IMR-90 (cell line): Measurements from ENCODE around the gene CFAP299. TPM values are rescaled to one million over a fixed set of nuclear protein-coding genes. Genes with fewer than 3 reads are reported as not detected.

Source experiments
- ATAC-seq: fragments of 200-7000 bp; cut with Tn5 transposase; 2 replicates; pipeline ENCODE4 v1.9.1; 2020; ENCODE audit warnings: low read depth, mild to moderate bottlenecking, moderate library complexity
- BruUV-seq: library from RNA; stranded (reverse); fragments of 400-500 nt; replicated peaks from 2 replicates; lab custom pipeline; 2021; lab: Mats Ljungman, UMichigan
- CTCF ChIA-PET: fragments of 300-600 bp; formaldehyde crosslinking; extraction: SDS; loops from one replicate; lab custom pipeline; 2021; ENCODE audit warnings: antibody characterized with exemption; lab: Yijun Ruan, JAX
- POLR2A ChIA-PET: fragments of 300-600 bp; sonication (Branson Sonifier 250); formaldehyde crosslinking; loops from one replicate; lab custom pipeline; 2022; ENCODE audit warnings: antibody characterized with exemption; ENCODE audit not compliant: unreplicated experiment; lab: Charles Lee
- DNase-seq: peaks from one replicate; pipeline ENCODE4 v3.0.0; 2013
- H2AFZ ChIP-seq: replicated peaks from 2 replicates; pipeline ENCODE3; 2013; ENCODE audit warnings: low read length, mild to moderate bottlenecking; ENCODE audit not compliant: poor library complexity
- H2AK5ac ChIP-seq: 2 replicates; pipeline ENCODE4 v1.6.1; 2013; ENCODE audit warnings: low read depth, low read length, inconsistent platforms
- H2AK9ac ChIP-seq: replicated peaks from 2 replicates; pipeline ENCODE3; 2013; ENCODE audit warnings: mild to moderate bottlenecking, low read depth, low read length, moderate library complexity; ENCODE audit not compliant: poor library complexity
- H2BK120ac ChIP-seq: 2 replicates; pipeline ENCODE4 v1.6.1; 2013; ENCODE audit warnings: low read depth, low read length, inconsistent platforms
- H2BK15ac ChIP-seq: 3 replicates; pipeline ENCODE4 v1.6.1; 2013; ENCODE audit warnings: low read depth, low read length, inconsistent platforms
- H2BK20ac ChIP-seq: 2 replicates; pipeline ENCODE4 v1.6.1; 2013; ENCODE audit warnings: low read depth, mild to moderate bottlenecking, inconsistent platforms, low read length, moderate library complexity
- H2BK5ac ChIP-seq: 2 replicates; pipeline ENCODE4 v1.6.1; 2013; ENCODE audit warnings: mild to moderate bottlenecking, low read depth, low read length, inconsistent platforms; ENCODE audit not compliant: poor library complexity, severe bottlenecking
- H3K14ac ChIP-seq: replicated peaks from 2 replicates; pipeline ENCODE4 v1.6.1; 2013; ENCODE audit warnings: low read depth, low read length, inconsistent platforms
- H3K18ac ChIP-seq: 2 replicates; pipeline ENCODE4 v1.6.1; 2013; ENCODE audit warnings: low read depth, low read length, control low read depth
- H3K23ac ChIP-seq: 2 replicates; pipeline ENCODE4 v1.6.1; 2013; ENCODE audit warnings: low read depth, low read length, inconsistent platforms
- H3K27ac ChIP-seq: 2 replicates; pipeline ENCODE4 v1.5.1; 2013; ENCODE audit warnings: mild to moderate bottlenecking, control low read depth, low read length; ENCODE audit not compliant: insufficient read depth
- H3K27me3 ChIP-seq: 2 replicates; pipeline ENCODE4 v1.6.1; 2013; ENCODE audit warnings: low read length; ENCODE audit not compliant: control insufficient read depth, insufficient read depth
- H3K36me3 ChIP-seq: 2 replicates; pipeline ENCODE4 v1.6.1; 2013; ENCODE audit warnings: low read length, mixed read lengths; ENCODE audit not compliant: control insufficient read depth, insufficient read depth
- H3K4ac ChIP-seq: 2 replicates; pipeline ENCODE4 v1.6.1; 2013; ENCODE audit warnings: low read depth, low read length, inconsistent platforms
- H3K4me1 ChIP-seq: 2 replicates; pipeline ENCODE4 v1.6.1; 2013; ENCODE audit warnings: low read length, mixed read lengths; ENCODE audit not compliant: control insufficient read depth, insufficient read depth
- H3K4me2 ChIP-seq: 2 replicates; pipeline ENCODE4 v1.6.1; 2013; ENCODE audit warnings: low read depth, mild to moderate bottlenecking, control low read depth, low read length, moderate library complexity
- H3K4me3 ChIP-seq: 2 replicates; pipeline ENCODE4 v1.5.1; 2013; ENCODE audit warnings: low read depth, mild to moderate bottlenecking, control low read depth, low read length, moderate library complexity; ENCODE audit not compliant: insufficient read depth
- H3K56ac ChIP-seq: 2 replicates; pipeline ENCODE4 v1.6.1; 2013; ENCODE audit warnings: low read length, inconsistent platforms; ENCODE audit not compliant: insufficient read depth; ENCODE audit errors: extremely low read depth
- H3K79me1 ChIP-seq, 2 experiments: 2 replicates each; pipeline ENCODE4 v1.6.1; 2013; ENCODE audit warnings: low read length in 2 of 2, inconsistent platforms in 1 of 2, low read depth in 1 of 2
- H3K9ac ChIP-seq: 2 replicates; pipeline ENCODE4 v1.6.1; 2013; ENCODE audit warnings: low read depth, low read length, control low read depth
- H3K9me1 ChIP-seq: 2 replicates; pipeline ENCODE4 v1.6.1; 2013; ENCODE audit warnings: low read length, inconsistent platforms; ENCODE audit not compliant: insufficient read depth
- H3K9me3 ChIP-seq: 2 replicates; pipeline ENCODE4 v1.6.1; 2013; ENCODE audit warnings: low read length; ENCODE audit not compliant: control insufficient read depth, insufficient read depth
- H4K20me1 ChIP-seq: 2 replicates; pipeline ENCODE4 v1.6.1; 2013; ENCODE audit warnings: low read length, inconsistent platforms; ENCODE audit not compliant: insufficient read depth
- H4K5ac ChIP-seq: 2 replicates; pipeline ENCODE4 v1.6.1; 2013; ENCODE audit warnings: mild to moderate bottlenecking, low read depth, low read length, control low read depth
- H4K8ac ChIP-seq, 2 experiments: 2 replicates each; pipeline ENCODE4 v1.6.1; 2013; ENCODE audit warnings: low read depth in 2 of 2, low read length in 2 of 2, control low read depth in 1 of 2, inconsistent platforms in 1 of 2
- H4K91ac ChIP-seq: 2 replicates; pipeline ENCODE4 v1.6.1; 2013; ENCODE audit warnings: low read depth, low read length, inconsistent platforms; ENCODE audit not compliant: insufficient read depth
- MAFK ChIP-seq: IDR thresholded peaks from 2 replicates; pipeline ENCODE4 v1.6.1; 2012; ENCODE audit warnings: low read depth, low read length, improper control_type of control experiment
- RAD21 ChIP-seq: IDR thresholded peaks from 2 replicates; pipeline ENCODE4 v1.6.1; 2012; ENCODE audit warnings: low read length, improper control_type of control experiment
- RCOR1 ChIP-seq: IDR thresholded peaks from 2 replicates; pipeline ENCODE4 v1.6.1; 2012; ENCODE audit warnings: mild to moderate bottlenecking, low read length, improper control_type of control experiment; ENCODE audit not compliant: insufficient replicate concordance
- RFX5 ChIP-seq: IDR thresholded peaks from 2 replicates; pipeline ENCODE4 v1.8.0; 2012; ENCODE audit warnings: low read depth, mild to moderate bottlenecking, low read length, moderate library complexity
- USF2 ChIP-seq: fragments of 150-350 bp; IDR thresholded peaks from 2 replicates; pipeline ENCODE4 v1.6.1; 2017; ENCODE audit warnings: mild to moderate bottlenecking, antibody characterized with exemption, low read length, low read depth
- WGBS, 2 experiments: methylation state at CpG; one replicate each; pipeline versions ENCODE4 v1.1.5 to v1.1.7; 2013; ENCODE audit warnings: missing lambda C conversion rate in 2 of 2; ENCODE audit not compliant: insufficient read length in 1 of 2; ENCODE audit errors: extremely low coverage in 2 of 2; 5-methylcytosine and 5-hydroxymethylcytosine counted together
- dilution Hi-C: fragments of 300-500 bp; cut with HindIII; formaldehyde crosslinking; loops from one replicate; pipeline ENCODE4 v1.14.3; 2018; ENCODE audit warnings: low sequenced_read_pairs; ENCODE audit not compliant: unreplicated experiment
- in situ Hi-C: fragments of 300-500 bp; cut with MboI; formaldehyde crosslinking; loops from 3 replicates; pipeline ENCODE4 v1.14.3; 2019; ENCODE audit warnings: low sequenced_read_pairs, inconsistent platforms, mixed read lengths
- intact Hi-C: fragments of 100-400 bp; cut with micrococcal nuclease; formaldehyde crosslinking; loops from 2 replicates; pipeline ENCODE4 v1.10.0; 2022
- polyA plus RNA-seq, 3 experiments: library from polyadenylated mRNA; depleted of rRNA; stranded (reverse); fragments of >200 nt; gene quantifications; 2 replicates each; pipeline ENCODE4 v1.2.3, GENCODE V29; 2012; ENCODE audit warnings: low replicate concordance in 1 of 3
- total RNA-seq: library from RNA; depleted of rRNA; stranded (reverse); fragments of >200 nt; gene quantifications from 2 replicates; pipeline ENCODE4 v1.2.3, GENCODE V29; 2012

CFAP299 gene
- total and polyA plus RNA-seq, 2 of the 4 experiments (the other 2 are of a cell fraction) = 1.0 to 1.1 TPM

- H3K9me3 ChIP-seq = no peaks in the 10 kb centered on the region
- no peaks in the 10 kb centered on the region for H4K20me1 ChIP-seq
- no peak overlapping the region for H3K18ac ChIP-seq
- dilution Hi-C loops (no loop called here), in situ Hi-C loops (no loop called here), intact Hi-C loops (no loop called here)
- TF ChIP-seq RFX5 (no peak), RAD21 (no peak), RCOR1 (no peak), MAFK (no peak), USF2 (no peak)
- H2AK5ac ChIP-seq = no peak overlapping the region
- H2BK15ac ChIP-seq = no peak overlapping the region
- no peak for ATAC-seq
- BruUV-seq = no TSS peak
- H3K4me3 ChIP-seq = no peak overlapping the region
- no peak overlapping the region for H3K14ac ChIP-seq
- H3K36me3 ChIP-seq = no peaks in the 10 kb centered on the region
- no peaks in the 10 kb centered on the region for H3K9me1 ChIP-seq
- H2BK120ac ChIP-seq = no peak overlapping the region
- H3K23ac ChIP-seq = no peak overlapping the region
- no peak overlapping the region for H3K27ac ChIP-seq
- ChIA-PET POLR2A (no interaction called here), CTCF (no interaction called here)
- no peak overlapping the region for H3K56ac ChIP-seq
- no peak for DNase-seq
- no peak overlapping the region for H4K5ac ChIP-seq
- H4K8ac ChIP-seq = no peak overlapping the region
- no CpG with 5 or more reads among the region's 7 CpGs for WGBS, 2 experiments
- H3K79me1 ChIP-seq = no peaks in the 10 kb centered on the region
- H3K4ac ChIP-seq = no peak overlapping the region
- no peak overlapping the region for H2BK20ac ChIP-seq
- H4K91ac ChIP-seq = no peak overlapping the region
- no peak overlapping the region for H2BK5ac ChIP-seq
- no peaks in the 10 kb centered on the region for H3K27me3 ChIP-seq
- H2AFZ ChIP-seq = no peak overlapping the region
- no peak overlapping the region for H3K9ac ChIP-seq
- H3K4me2 ChIP-seq = no peak overlapping the region
- no peaks in the 10 kb centered on the region for H3K4me1 ChIP-seq
- no peak overlapping the region for H2AK9ac ChIP-seq
Observed at GRCh38 chr4:80912350-80912749, 576.8 kb downstream of the CFAP299 start.
